Panc1 (cell line): ENCODE data around the gene DONSON. TPM values are rescaled to one million over a fixed set of nuclear protein-coding genes. Genes with fewer than 3 reads are reported as not detected.
"Not testable (repeated sequence)": the region's sequence is repeated elsewhere in the genome, so short reads cannot be mapped to it uniquely, and the experiment has no call there.

Experiments used
- ATAC-seq: fragments of 200-7000 bp; cut with Tn5 transposase; 2 replicates; pipeline ENCODE4 v1.9.1; 2020; ENCODE audit warnings: mild to moderate bottlenecking, moderate library complexity
- BruUV-seq: library from RNA; stranded (reverse); fragments of 400-500 nt; replicated peaks from 2 replicates; lab custom pipeline; 2021; lab: Mats Ljungman, UMichigan
- CTCF ChIA-PET: fragments of 300-600 bp; sonication (Branson Sonifier 250); formaldehyde crosslinking; loops from one replicate; lab custom pipeline; 2022; ENCODE audit warnings: antibody characterized with exemption; lab: Charles Lee
- POLR2A ChIA-PET: fragments of 300-600 bp; sonication (Branson Sonifier 250); formaldehyde crosslinking; loops from one replicate; lab custom pipeline; 2022; ENCODE audit warnings: antibody characterized with exemption; lab: Charles Lee
- DNase-seq: peaks from one replicate; pipeline ENCODE4 v3.0.0-alpha.2; 2010; ENCODE audit warnings: low read depth, low spot score
- H3K27ac ChIP-seq: 2 replicates; pipeline ENCODE4 v1.5.1; 2011; ENCODE audit warnings: mild to moderate bottlenecking, low read length, inconsistent platforms
- H3K27me3 ChIP-seq: fragments of 200-500 bp; sonication (Bioruptor generic); 2 replicates; pipeline ENCODE4 v1.6.0; 2014; ENCODE audit warnings: low read length, inconsistent platforms; ENCODE audit not compliant: control insufficient read depth, insufficient read depth
- H3K36me3 ChIP-seq: fragments of 200-500 bp; sonication (Bioruptor generic); 2 replicates; pipeline ENCODE4 v1.5.1; 2014; ENCODE audit warnings: inconsistent platforms, mild to moderate bottlenecking, low read length, moderate library complexity; ENCODE audit not compliant: control insufficient read depth, insufficient read depth
- H3K4me1 ChIP-seq: 2 replicates; pipeline ENCODE4 v1.5.1; 2011; ENCODE audit warnings: inconsistent platforms, mild to moderate bottlenecking, low read length, moderate library complexity; ENCODE audit not compliant: control insufficient read depth, insufficient read depth
- H3K4me3 ChIP-seq, 2 experiments: 2 replicates each; pipeline ENCODE4 v1.5.1; 2011 to 2012; ENCODE audit warnings: low read depth in 2 of 2, low read length in 2 of 2, mild to moderate bottlenecking in 2 of 2, inconsistent platforms in 1 of 2, moderate library complexity in 1 of 2
- H3K9me3 ChIP-seq: fragments of 200-500 bp; sonication (Bioruptor generic); 2 replicates; pipeline ENCODE4 v1.5.1; 2014; ENCODE audit warnings: low read depth, mild to moderate bottlenecking, inconsistent platforms, low read length, moderate library complexity; ENCODE audit not compliant: control insufficient read depth, insufficient read depth
- POLR2AphosphoS5 ChIP-seq: IDR thresholded peaks from 2 replicates; pipeline ENCODE4 v1.6.1; 2012; ENCODE audit warnings: mild to moderate bottlenecking, low read depth, low read length, moderate library complexity
- REST ChIP-seq, 2 experiments: IDR thresholded peaks; 2 replicates each; pipeline ENCODE4 v1.6.1; 2011 to 2012; ENCODE audit warnings: low read depth in 2 of 2, control low read depth in 1 of 2, low read length in 1 of 2, mild to moderate bottlenecking in 1 of 2, moderate library complexity in 1 of 2; ENCODE audit not compliant: insufficient read depth in 1 of 2
- SIN3A ChIP-seq: IDR thresholded peaks from 2 replicates; pipeline ENCODE4 v1.6.1; 2012; ENCODE audit warnings: low read depth, mild to moderate bottlenecking, low read length, moderate library complexity, borderline replicate concordance; ENCODE audit not compliant: insufficient read depth
- TCF7L2 ChIP-seq: IDR thresholded peaks from 2 replicates; pipeline ENCODE4 v1.6.1; 2011; ENCODE audit warnings: mild to moderate bottlenecking, low read depth, low read length, inconsistent platforms
- in situ Hi-C: cut with HindIII; loops from 2 replicates; pipeline ENCODE4 v1.10.0; 2016; ENCODE audit warnings: low sequenced_read_pairs, low pct_unique_long_range_greater_than_20kb
- intact Hi-C: fragments of 100-400 bp; cut with micrococcal nuclease; formaldehyde crosslinking; loops from one replicate; pipeline ENCODE4 v1.10.0; 2022; ENCODE audit not compliant: unreplicated experiment
- total RNA-seq: library from RNA; stranded (reverse); gene quantifications from one replicate; pipeline ENCODE4 v1.2.1, GENCODE V29; 2021; ENCODE audit not compliant: unreplicated experiment
- TF ChIP-seq, protein P1 (sequence below): fragments of 450-650 bp; IDR thresholded peaks from 2 replicates; pipeline ENCODE4 v1.5.1; 2017; ENCODE audit warnings: mild to moderate bottlenecking

Gene DONSON
- total RNA-seq, 1 experiment from 2014 or later: 21.9 TPM

DNA sequence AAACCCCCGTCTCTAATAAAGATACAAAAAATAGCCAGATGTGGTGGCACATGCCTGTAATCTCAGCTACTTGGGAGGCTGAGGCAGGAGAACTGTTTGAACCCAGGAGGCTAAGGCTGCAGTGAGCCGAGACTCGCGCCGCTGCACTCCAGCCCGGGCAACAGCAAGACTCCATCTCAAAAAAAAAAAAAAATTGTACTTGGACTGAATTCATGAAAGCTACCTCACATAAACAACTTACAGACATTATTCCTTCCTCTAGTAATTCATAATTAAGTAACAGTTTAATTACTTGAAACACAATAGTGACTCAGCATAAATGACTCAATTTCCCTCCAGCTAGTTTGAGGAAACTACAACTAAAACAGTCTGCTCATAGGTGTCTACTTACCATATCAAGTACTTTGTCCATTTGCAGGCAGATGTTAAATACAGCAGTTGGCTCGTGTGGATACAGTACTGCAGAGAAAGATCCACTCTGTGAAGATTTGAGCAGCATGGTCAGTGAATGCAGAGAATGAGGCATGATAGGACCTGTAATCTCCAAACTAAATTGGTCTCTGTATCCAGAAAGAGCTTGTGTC lies 9.4 kb downstream of the DONSON start:
- Histone ChIP-seq H3K36me3 (peaks cover 24% of the 10 kb centered on the region), H3K4me1 (no peaks in the 10 kb centered on the region; the same call in 1 of the 2 replicates), H3K27me3 (no peaks in the 10 kb centered on the region), H3K27ac (peak overlapping the region; percentile 59; the same call in 1 of the 2 replicates), H3K4me3 (no peak overlapping the region), H3K9me3 (no peaks in the 10 kb centered on the region)
- TF ChIP-seq POLR2AphosphoS5 (peak; percentile 43; the same call in 1 of the 2 replicates), REST (IDR thresholded peaks at IDR 0.05; ENCODE audit: insufficient read depth in 1 of 2, low read depth in 2 of 2, low read length in 1 of 2) (no peak)
- ATAC-seq: peak; percentile 49; the same call in 1 of the 2 replicates
- ChIA-PET CTCF (interaction anchor here (0.6 kb wide), 1 partner anchor 79 kb away, joined by 3 read pairs; no protein-coding TSS in a partner anchor), POLR2A (no interaction called here)
- in situ Hi-C loops: no loop called here
- no TSS peak for BruUV-seq
- DNase-seq: no peak
- intact Hi-C loops: no loop called here

- no peak for DNase-seq
- peaks cover 26% of the 10 kb centered on the region for H3K36me3 ChIP-seq
- no peaks in the 10 kb centered on the region for H3K27me3 ChIP-seq
- ATAC-seq: no peak
- H3K4me1 ChIP-seq: no peaks in the 10 kb centered on the region; the same call in 1 of the 2 replicates
- H3K9me3 ChIP-seq: no peaks in the 10 kb centered on the region
- ChIA-PET POLR2A (no interaction called here), CTCF (no interaction called here)
- H3K27ac ChIP-seq: no peak overlapping the region
- H3K4me3 ChIP-seq: no peak overlapping the region
- no TSS peak for BruUV-seq
- TF ChIP-seq, protein P1, sequence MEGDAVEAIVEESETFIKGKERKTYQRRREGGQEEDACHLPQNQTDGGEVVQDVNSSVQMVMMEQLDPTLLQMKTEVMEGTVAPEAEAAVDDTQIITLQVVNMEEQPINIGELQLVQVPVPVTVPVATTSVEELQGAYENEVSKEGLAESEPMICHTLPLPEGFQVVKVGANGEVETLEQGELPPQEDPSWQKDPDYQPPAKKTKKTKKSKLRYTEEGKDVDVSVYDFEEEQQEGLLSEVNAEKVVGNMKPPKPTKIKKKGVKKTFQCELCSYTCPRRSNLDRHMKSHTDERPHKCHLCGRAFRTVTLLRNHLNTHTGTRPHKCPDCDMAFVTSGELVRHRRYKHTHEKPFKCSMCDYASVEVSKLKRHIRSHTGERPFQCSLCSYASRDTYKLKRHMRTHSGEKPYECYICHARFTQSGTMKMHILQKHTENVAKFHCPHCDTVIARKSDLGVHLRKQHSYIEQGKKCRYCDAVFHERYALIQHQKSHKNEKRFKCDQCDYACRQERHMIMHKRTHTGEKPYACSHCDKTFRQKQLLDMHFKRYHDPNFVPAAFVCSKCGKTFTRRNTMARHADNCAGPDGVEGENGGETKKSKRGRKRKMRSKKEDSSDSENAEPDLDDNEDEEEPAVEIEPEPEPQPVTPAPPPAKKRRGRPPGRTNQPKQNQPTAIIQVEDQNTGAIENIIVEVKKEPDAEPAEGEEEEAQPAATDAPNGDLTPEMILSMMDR: no peak
- TF ChIP-seq TCF7L2 (no peak), REST (IDR thresholded peaks at IDR 0.05; ENCODE audit: insufficient read depth in 1 of 2, low read depth in 2 of 2, low read length in 1 of 2) (no peak), SIN3A (no peak), POLR2AphosphoS5 (no peak)
- intact Hi-C loops (no loop called here), in situ Hi-C loops (no loop called here)
Measured at GRCh38 chr21:33578214-33578613, 10.3 kb downstream of the DONSON start.

- H3K27me3 ChIP-seq, H3K27ac ChIP-seq, in situ Hi-C loops, POLR2A ChIA-PET, H3K4me1 ChIP-seq, H3K4me3 ChIP-seq, intact Hi-C loops, H3K9me3 ChIP-seq, DNase-seq: not testable (repeated sequence)
- TSS peak; percentile 54 for BruUV-seq
- CTCF ChIA-PET: interaction anchor here (0.7 kb wide), 1 partner anchor 18 kb away, joined by 6 read pairs; no protein-coding TSS in a partner anchor
- ATAC-seq: peak; percentile 62; the same call in 1 of the 2 replicates
- peaks cover 35% of the 10 kb centered on the region for H3K36me3 ChIP-seq
Measured at GRCh38 chr21:33576741-33577141, 11.7 kb downstream of the DONSON start.
